GM20000 (cell line): ENCODE measurements around the gene POT1.

Source experiments
- DNase-seq: peaks from one replicate; pipeline ENCODE4 v3.0.0; 2012; ENCODE audit warnings: low spot score
- TF ChIP-seq, protein P1 (sequence below): IDR thresholded peaks from 2 replicates; pipeline ENCODE4 v1.5.1; 2012; ENCODE audit warnings: mild to moderate bottlenecking, control low read depth; ENCODE audit errors: extremely low read depth, missing control alignments

The POT1 gene

DNA sequence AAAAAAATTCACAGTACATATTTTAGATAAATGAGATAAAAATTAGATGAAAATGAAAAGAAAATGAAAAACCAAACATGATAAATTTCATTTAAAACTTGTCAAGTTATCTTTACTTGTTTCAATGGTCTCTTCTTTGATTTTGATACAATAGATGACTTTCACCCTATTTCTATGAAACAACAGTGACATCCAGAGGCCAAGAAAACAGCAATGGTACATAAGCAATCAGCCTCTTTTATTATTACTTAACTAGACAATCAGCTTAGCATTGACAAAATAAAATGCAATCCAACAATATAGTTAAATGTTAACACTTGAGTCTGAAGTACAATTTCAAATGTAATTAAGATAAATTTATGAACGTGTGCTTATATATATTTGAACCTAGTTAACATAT lies 89.2 kb downstream of the POT1 start:
- no peak for DNase-seq
- TF ChIP-seq, protein P1, sequence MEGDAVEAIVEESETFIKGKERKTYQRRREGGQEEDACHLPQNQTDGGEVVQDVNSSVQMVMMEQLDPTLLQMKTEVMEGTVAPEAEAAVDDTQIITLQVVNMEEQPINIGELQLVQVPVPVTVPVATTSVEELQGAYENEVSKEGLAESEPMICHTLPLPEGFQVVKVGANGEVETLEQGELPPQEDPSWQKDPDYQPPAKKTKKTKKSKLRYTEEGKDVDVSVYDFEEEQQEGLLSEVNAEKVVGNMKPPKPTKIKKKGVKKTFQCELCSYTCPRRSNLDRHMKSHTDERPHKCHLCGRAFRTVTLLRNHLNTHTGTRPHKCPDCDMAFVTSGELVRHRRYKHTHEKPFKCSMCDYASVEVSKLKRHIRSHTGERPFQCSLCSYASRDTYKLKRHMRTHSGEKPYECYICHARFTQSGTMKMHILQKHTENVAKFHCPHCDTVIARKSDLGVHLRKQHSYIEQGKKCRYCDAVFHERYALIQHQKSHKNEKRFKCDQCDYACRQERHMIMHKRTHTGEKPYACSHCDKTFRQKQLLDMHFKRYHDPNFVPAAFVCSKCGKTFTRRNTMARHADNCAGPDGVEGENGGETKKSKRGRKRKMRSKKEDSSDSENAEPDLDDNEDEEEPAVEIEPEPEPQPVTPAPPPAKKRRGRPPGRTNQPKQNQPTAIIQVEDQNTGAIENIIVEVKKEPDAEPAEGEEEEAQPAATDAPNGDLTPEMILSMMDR = no peak

DNA sequence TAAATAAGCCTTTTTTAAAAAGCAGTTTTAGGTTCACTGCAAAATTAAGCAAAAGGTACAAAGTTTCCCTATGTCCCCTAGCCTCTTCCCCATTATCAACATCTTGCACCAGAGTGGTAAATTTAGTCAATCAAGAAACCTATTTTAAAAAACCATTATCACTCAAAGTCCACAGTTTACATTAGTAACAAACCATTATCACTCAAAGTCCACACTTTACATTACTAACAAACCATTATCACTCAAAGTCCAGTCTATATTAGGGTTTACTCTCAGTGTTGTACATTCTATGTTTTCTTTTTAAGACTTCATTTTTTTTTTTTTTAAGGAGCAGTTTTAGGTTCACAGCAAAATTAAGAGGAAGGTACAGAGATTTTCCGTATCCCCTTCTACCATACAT lies 89.9 kb downstream of the POT1 start:
- no peak for DNase-seq
- TF ChIP-seq, protein P1 = no peak

DNA sequence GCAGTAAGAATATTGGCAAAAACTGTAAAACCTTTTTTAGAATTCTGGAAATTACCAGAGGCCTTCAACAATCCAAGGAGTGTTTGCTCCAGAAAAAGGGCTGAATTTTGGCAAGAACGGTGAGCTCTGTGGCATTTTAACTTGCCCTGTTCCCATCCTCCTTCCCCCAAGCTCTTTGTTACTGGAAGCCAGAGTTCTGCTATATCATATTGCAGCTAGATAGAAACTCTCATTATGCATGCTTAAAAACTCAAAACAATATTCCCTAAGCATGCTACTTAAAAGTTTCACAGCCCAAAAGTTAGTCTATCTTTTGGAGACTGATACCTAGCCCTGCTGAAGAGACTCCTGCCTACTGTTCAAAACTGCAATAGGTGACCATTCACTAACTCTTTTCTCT lies 93.5 kb downstream of the POT1 start:
- TF ChIP-seq, protein P1 = no peak
- DNase-seq = no peak

DNA sequence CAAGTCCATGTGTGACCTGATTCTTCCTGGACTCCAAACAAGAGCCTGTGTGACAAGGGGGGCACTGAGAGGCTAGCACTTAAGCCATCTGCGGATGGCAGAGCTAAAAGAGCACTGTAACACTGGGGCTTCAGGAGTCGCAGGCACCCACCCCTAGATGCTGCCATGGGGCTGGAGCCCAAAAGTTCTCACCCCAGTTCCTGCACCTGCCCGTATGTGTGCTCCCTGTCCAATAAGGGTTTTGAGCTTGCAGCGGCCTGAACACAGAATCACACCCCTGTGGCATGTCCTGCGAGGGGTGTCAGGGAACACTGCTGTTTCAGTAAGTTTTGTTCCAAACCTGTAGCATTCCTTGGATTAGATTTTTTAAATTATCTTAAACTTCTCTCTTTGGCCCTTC lies 110.8 kb downstream of the POT1 start:
- DNase-seq = no peak
- TF ChIP-seq, protein P1 = no peak

DNA sequence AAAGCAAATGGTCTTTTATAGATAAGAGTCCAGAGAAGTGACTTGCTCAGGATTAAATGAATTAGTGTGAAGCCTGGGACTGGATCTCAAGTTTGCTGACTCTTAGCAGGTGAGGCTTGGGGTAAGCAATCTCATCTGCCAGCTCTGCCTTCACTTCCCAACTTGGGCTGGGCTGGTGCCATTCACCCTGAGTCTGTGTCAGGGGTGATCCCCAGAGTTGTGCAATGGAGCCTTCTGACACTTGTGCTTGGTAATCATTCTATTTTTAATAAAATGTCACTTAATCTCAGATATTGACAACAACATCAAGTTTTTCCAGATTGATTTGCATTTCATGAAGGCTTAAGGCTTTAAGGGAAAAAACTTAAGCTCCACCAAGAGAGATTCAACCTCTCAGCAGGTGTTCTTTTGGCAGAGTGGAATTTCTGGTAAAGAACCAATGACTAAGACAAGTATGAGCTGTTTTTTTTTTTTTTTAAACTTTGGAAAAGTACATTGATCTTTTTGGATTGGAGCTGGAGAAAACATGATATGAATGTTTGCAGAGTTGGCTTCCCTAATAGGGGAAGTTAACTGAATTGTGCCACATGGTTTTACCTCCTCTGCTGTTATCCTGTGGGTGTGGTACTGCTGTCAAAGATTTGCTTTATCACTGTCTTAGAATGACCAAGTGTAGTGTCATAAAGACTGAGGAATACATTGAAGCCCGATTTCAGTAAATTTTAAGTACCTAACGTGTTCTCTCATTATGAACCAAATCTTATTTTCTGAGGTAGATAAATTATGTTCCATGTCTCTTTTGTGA lies 115.4 kb downstream of the POT1 start:
- TF ChIP-seq, protein P1 = no peak
- no peak for DNase-seq

DNA sequence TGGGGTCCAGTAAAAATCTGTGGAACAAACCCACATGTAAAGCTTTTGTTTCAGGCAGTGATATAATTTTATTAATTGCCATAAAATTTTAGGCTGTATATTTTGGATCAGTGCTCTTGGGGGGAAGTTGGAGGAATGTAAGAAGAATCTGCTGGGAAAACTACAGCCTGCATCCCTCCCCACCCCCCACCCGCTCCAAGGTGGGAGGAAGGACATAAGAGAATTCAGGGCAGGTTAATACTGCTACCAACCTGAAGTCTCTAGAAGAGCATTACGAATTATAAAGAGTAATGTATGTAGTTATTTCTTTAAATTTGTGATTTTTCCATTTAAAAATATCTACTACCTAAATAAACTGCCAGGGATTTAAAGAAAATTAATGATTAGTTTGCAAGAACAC lies 116.9 kb downstream of the POT1 start:
- no peak for DNase-seq
- TF ChIP-seq, protein P1 = no peak

DNA sequence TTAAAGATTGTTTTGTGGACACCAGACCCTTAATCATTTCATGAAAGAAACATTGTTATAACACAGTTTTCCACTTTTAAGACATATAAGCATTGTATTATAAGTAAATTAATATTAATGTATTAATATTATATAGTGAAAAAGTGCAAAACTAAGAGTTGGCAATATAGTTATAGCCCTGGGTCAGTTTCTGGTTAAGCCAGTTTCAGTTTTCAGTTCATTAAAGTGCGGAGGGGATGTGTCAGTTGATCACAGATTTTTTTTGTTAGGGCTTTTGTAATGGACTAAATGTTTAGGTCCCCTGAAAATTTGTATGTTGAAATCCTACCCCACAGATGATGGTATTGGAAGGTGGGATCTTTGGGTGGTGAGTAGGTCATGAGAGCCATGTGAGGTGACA lies 118.3 kb downstream of the POT1 start:
- DNase-seq = no peak
- TF ChIP-seq, protein P1 = no peak
